Testis (tissue), 2 donors: ENCODE data around the gene DAB2IP.

Experiments
- POLR2A ChIP-seq: fragments of 450-650 bp; IDR thresholded peaks from one replicate; pipeline ENCODE4 v1.6.1; 2017; ENCODE audit warnings: antibody characterized with exemption, mild to moderate bottlenecking, moderate library complexity
- TF ChIP-seq, protein P1 (sequence below), 3 experiments: fragments of 450-650 bp in 2 of 3; fragments of 200-600 bp in 1 of 3; sonication (generic) in 1 of 3; IDR thresholded peaks; one replicate each; pipeline ENCODE4 v1.5.1; 2016 to 2019; ENCODE audit warnings: antibody characterized with exemption in 3 of 3, mild to moderate bottlenecking in 2 of 3, moderate library complexity in 1 of 3

DNA sequence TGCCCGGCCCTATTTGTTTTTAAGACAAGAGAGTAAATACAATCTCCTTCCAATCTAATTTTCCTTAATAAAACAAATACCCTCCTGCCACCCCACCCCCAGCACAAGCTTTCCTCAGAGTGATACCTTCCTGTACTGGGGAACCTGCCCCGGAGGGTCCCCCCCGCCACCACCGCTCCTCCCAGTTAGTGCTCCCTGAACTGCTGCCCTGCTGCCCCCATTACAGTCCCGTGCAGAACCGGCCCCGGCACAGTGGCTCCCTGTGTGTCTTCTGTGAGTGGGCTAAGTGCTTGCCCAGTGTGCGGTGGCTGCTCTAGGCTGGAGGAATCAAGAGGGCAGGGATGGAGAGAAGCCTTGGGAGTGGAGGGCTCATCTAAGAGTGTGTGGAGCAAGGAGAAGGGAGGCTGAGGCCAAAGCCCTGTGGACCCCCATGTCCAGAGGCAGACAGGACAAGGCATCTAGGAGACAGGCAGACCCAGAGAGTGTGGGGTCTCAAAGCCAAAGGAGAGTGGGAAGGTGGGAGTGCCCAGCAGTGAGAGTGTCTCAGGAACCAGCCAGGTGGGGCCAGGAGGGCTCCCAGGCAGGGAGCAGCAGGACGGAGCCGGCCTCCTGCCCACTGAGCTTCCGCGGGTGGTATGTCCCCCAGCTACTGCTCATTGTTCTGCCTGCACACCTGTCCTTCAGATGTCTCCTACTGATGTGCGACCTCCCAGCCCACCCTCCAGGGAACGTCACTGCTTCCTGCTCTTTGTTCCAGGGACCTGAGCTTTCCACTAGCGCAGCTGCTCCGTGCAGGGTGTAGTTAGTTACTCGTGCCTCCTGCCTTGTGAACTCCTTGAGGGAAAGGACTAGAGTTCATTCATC is 129.0 kb downstream of the DAB2IP start:
- TF ChIP-seq, protein P1, sequence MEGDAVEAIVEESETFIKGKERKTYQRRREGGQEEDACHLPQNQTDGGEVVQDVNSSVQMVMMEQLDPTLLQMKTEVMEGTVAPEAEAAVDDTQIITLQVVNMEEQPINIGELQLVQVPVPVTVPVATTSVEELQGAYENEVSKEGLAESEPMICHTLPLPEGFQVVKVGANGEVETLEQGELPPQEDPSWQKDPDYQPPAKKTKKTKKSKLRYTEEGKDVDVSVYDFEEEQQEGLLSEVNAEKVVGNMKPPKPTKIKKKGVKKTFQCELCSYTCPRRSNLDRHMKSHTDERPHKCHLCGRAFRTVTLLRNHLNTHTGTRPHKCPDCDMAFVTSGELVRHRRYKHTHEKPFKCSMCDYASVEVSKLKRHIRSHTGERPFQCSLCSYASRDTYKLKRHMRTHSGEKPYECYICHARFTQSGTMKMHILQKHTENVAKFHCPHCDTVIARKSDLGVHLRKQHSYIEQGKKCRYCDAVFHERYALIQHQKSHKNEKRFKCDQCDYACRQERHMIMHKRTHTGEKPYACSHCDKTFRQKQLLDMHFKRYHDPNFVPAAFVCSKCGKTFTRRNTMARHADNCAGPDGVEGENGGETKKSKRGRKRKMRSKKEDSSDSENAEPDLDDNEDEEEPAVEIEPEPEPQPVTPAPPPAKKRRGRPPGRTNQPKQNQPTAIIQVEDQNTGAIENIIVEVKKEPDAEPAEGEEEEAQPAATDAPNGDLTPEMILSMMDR (IDR thresholded peaks at IDR 0.05): no peak
- no peak for TF ChIP-seq POLR2A
